Amygdala (tissue), 56 donors: ENCODE results near the gene GNAL.
"Not testable (repeated sequence)": the region's sequence is repeated elsewhere in the genome, so short reads cannot be mapped to it uniquely, and the experiment has no call there.

Experiments
- DNase-seq, 56 donors: peaks; one replicate each; lab custom pipeline; 2025; lab: John Stamatoyannopoulos, UW

The GNAL gene

DNA sequence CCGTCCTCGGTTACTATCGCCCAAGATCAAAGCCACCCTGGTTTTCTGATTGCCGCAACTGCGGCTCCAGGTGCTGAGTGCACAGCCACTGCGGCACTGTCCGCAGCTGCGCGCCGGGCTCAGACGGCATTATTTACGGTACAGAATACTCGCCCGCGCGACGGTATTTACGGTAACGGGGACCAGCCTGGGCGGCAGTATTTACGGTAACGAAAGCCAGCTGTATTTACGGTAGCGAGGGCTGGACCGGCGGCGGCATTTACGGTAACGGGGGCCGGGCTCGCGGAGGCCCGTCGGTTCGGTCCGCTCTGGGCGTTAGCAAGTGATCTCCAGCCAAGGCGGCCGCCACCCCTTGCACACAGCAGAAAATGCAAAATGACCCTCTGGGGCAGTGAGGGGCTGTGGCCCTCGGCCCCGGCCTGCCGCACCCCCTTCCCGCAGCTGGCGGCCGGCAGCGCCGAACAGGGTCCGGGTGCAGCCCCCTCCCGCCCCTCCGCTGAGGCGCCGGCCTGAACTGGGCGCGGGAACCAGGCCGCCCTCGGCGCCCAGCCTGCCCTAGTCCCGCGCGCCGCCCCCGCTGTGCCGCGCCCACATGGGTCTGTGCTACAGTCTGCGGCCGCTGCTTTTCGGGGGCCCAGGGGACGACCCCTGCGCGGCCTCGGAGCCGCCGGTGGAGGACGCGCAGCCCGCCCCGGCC lies at the start of gene GNAL:
TSS of gene GNAL (plus strand) at position 293 of the 697 bp plus-strand sequence. CDS start at position 593, 300 bp downstream.
- DNase-seq: peak in 50 of 56 donors; percentile 7 to 82 (median 52)

DNA sequence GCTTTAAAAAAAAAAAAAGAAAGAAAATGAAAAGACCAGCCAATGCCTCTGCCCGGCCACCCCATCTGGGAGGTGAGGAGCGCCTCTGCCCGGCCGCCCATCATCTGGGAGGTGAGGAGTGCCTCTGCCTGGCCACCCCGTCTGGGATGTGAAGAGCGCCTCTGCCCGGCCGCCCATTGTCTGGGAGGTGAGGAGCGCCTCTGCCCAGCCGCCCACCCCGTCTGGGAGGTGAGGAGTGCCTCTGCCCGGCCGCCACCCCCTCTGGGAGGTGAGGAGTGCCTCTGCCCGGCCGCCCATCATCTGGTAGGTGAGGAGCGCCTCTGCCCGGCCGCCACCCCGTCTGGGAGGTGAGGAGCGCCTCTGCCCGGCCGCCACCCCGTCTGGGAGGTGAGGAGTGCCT lies 41.8 kb upstream of the GNAL start:
- not testable (repeated sequence) for DNase-seq

DNA sequence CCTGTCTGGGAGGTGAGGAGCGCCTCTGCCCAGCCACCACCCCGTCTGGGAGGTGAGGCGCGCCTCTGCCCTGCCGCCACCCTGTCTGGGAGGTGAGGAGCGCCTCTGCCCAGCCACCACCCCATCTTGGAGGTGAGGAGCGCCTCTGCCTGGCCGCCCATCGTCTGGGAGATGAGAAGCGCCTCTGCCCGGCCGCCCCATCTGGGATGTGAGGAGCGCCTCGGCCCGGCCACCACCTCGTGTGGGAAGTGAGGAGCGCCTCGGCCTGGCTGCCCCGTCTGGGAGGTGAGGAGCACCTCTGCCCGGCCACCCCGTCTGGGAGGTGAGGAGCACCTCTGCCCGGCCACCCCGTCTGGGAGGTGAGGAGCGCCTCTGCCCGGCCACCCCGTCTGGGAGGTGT lies 41.3 kb upstream of the GNAL start:
- not testable (repeated sequence) for DNase-seq

DNA sequence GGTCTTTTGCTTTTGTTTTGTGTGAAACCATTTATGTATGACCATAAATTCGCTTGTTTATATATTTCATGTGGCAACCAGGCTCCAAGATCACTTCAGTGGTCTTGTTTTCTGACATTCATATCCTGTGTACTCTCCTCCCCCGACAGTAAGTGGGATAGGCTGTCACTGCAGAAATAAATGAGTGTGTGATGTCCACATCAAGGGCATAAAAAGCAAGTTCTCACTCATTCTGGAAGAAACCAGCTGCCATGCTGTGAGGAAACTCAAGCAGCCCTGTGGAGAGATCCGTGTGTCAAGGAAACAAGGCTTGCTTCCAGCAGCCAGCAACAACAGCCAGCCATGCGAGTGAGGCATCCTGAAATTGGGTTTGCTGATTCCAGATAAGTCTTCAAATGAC lies 39.2 kb upstream of the GNAL start:
- DNase-seq: no peak

DNA sequence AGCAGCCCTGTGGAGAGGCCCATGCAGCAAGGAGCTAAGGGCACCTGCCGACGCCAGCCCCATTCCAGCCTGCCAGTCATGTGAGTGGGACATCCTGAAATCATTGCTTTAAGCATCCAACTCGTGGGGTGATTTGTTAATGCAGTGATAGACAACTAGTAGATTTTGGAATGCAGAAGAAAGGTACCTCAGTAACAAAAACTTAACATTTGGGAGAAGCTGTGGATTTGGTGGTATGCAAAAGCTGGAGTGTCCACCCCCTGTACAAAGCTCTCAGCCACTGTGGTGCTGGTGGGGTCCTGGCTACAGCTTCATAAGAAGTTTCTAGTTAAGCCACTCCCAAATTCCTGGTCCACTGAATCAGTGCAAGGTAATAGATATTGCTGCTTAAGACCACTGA lies 37.2 kb upstream of the GNAL start:
- no peak for DNase-seq

DNA sequence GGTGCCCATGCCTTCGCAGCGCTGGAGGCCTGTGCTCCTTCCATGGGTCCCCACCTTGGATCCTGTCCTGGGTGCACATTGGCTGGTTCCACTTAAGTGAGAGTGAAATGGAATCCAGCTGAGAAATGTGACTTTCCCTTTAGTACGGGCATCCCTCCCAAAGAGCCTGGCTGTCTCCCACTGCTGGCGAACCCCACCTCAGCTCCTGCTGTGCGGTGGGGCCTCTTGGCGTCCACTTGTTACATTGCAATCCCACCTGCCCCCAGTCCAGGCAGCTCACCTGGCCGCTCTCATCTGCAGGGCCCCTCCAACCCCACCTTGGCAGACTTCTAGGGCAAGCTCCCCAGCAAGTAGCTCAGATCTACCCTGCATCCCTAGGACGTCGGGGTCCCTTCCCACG lies 35.5 kb upstream of the GNAL start:
- no peak for DNase-seq

DNA sequence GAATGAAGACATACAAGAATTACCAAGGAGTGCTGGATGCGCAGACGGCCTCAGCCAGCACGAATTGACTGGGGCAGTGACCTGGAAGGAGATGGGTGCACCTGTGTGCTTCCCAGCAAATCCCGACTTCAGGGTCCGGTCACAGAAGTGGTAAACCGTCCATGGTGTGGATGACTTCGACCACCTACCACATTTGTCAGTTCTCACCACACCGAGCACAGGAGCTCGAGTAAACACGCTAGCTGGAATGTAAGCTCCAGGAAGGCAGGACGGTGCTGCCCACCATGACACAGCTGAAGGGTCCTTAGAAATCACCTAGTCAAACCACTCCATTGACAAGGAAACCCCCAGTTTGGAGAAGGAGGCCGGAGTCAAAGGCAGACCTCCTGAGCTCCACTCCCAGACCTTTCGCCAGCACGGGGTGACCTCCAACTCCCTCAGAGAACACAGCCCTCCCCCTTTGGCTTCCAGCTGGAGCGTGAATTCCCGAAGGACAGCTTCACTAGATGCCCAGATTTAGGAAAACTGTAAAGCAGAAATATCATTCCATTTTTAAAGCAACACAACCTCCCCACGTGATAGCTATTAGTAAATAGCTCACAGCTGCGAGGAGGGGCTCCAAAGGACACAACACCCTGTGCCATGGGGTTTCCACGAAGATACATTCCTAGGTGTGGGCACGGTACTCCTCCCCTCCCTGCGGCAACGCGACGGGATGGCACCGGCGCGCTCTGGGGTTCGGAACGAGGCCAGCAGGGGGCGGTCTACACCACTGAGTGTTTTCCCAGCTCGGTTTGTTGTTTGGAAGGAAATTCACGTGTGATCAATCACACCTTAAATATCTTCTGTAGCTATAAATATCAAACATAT lies 34.1 kb upstream of the GNAL start:
- peak in 34 of 56 donors; percentile 6 to 68 (median 22) for DNase-seq

DNA sequence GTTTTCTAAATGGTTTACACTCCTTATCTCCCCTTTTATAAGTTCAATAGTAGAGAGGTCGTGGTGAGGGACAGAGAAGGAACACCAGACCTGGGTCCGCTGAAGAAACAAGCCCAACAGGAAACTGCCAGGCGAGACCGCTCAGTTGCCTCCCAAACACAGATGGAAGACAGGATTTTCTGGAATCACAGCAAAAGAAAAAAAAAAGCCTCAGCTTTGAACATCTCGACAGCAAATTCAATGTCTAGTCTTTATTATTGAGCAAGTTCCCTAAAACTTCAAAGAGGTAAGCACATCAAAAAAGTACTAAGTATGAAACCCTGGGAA lies 33.5 kb upstream of the GNAL start:
- no peak for DNase-seq

DNA sequence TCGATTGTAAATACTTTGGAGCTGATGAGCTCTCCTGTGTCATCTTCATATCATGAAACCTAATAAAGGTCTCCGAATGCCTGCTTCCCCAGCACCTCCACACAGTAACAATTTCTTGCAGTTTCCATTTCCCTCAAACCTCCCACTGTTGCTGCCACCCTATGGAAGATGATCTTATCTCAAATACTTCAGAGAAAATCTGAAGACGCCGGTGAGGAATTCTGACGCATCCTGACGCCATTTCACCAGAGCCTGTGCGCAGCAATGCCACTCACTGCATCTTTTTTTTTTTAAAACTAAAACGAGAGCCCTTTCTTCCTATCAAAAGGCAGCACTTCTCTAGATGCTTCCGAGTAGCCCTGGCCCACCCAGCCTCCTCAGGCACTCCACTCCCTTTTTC lies 31.9 kb upstream of the GNAL start:
- no peak for DNase-seq

DNA sequence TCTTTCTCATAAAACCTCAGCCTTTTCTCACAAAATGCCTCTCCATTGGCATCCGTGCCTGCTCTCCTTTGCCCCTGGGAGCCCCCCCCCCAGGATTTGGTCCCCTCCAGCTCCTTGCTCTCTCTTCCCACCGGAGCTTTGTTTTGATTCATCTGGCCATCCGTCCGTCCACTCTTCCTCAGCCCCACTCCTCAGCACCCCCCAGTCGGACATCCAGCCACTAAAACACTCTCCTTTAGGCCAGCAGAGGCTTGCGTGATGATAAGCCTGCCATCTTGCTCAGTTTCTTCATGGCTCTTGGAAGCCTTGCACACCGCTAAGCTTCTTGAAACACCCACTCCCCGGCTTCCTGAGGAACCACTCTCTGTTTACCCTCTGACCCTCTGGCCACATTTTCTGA lies 31.5 kb upstream of the GNAL start:
- DNase-seq: no peak

DNA sequence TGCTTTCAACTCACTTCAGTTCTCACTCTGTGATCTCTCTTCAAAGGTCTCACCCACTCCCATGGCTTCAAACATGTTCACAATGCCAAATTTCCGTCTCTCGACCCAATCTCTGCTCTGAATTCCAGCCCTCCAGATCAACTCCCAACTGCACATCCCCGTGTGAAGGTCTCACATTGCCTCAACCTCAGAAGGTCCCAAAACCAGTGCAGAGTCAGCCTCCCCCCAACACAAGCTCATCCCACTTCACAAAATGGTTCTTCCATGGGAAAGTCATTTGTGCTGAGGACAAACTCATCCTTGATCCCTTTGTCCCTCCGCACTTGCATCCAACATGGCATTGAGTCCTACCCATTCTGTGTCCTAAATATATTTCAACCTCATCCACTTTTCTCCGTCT lies 31.0 kb upstream of the GNAL start:
- DNase-seq: no peak

DNA sequence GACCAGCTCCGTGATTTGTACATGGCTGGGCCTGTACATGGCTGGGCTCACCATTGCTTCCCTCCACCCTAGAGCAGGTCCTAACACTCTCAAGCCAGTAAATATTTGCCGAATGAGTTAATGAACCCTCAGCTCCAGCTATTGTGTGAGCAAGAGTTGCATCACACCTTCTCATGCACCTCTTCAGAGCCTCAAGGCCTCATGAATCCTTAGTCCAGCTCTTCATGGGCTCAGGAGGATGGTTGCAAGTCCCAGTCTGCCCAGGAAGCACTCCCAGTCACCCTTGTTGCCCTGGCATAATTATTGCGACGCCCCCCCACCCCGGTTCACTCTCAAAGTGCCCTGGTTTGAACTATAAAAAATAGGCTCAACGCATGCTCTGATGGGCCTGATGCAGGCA lies 30.1 kb upstream of the GNAL start:
- DNase-seq: no peak

DNA sequence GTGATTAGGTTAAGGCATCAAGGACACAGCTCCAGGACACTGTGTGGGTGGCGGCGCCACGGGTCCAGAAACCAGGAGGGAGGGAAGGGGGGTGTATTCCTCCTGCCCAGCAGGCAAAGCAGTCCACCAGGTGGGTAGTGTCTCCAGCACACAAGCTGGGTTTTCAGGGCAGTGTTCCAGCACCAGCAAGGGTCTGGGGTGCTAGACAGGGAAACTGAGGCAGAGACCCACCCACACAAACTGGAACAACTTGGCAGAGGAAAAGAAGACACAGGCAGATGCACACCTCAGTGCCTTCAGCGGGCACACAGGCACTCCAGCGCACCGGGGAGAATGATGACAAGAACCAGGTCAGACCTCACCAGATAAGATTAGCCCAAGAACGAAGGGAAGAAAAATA lies 28.4 kb upstream of the GNAL start:
- DNase-seq: no peak

DNA sequence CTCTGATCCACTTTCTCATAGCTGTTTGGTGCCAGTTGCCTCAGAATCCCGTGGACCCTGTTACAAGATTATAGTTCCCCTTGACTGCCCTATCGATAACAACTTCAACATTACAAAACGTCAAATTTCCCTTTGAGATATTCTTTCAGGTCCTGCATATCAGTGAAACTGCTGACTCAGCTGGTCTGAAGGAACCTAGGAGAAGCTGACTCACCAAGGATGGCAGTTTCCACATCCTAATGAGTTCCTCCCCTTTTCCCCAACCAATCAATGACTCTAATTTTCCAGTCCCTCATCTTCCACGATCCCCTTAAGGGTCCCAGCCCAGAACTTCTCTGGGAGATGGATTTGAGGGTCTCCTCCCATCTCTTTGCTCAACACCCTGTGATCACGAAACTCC lies 27.6 kb upstream of the GNAL start:
- DNase-seq: no peak

DNA sequence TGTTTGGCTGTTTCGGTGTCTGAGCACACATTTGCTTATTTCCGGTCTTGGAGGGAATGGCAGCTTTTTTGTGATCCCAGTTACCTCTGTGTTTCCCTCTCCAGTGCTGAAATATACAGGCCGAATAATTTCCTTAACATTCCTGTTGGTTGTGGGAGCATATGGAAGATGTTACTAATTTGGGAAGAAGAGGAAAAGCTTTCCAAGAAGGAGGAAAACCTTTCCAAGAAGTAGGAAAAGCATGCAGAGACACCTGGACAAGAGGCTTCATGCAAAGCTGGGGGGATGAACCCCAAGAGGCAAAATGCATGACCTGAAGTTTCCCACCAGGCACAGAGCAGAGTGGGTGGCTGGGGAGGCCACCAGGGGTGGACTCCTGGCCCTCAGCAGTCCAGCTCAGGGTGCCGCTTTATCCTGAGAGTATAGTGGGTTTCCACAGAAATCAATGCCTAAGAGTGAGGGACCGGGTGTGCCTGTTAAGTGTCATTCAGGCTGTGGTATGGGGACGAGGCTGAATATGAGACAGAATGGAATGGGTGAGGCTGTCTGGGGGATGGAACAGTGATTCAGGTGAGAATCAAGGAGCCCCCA lies 25.5 kb upstream of the GNAL start:
- no peak for DNase-seq

DNA sequence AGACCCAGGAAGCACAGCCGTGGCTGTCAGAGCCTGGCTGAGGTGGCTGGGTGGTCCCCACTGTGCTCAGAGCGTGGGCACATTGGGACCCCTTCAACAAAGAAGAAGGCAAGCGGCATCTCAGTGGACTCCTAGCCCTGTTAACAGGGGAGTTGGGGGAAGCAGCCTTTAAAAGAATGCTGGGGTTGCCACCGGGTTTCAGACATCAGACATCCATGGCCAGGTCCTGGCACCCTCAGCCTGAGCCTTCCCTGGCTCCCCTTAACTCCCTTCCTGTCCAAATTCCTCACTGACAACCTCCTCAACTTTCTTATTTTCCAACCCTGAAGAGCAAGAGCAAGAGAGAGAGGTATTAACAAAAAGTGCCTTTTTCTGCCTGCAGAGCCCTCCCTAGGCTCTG lies 24.8 kb upstream of the GNAL start:
- DNase-seq: no peak

DNA sequence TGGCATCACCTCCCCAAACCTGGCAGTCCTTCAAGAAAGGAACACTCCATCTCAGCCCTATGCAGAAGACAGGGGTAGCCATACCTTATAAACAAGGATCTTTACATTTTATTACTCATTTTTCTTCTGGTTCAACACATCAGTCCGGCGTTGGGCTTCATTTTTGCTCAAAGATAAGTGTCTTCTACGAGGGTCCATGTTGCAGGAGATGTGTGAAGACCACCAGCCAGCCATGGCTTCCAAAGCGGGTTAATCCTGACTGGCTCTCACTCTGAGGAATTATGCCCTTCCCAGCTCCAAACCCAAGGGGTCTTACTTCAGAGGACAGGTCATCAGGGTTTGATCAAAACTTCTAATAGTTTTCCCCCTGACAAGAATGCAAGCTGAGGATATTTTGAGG lies 23.9 kb upstream of the GNAL start:
- no peak for DNase-seq

DNA sequence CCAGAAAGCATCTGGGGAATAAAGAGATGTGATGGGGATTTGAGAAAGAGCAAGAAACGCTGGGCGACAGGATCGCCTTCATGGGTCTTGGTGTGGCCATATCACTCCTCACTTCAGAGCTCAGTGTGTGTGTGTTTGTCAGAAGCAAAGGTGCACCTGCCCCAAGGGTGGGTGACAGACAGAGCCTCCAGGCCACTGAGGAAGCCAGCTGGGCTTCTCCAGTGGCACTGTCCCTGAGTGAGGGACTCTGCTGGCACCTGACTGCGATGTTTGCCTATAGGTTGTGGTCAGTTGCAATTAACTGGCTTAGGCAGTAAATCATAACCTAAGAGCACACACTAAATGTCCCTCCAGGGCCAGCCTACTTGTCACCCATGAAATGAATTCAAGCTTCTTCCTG lies 23.5 kb upstream of the GNAL start:
- no peak for DNase-seq

DNA sequence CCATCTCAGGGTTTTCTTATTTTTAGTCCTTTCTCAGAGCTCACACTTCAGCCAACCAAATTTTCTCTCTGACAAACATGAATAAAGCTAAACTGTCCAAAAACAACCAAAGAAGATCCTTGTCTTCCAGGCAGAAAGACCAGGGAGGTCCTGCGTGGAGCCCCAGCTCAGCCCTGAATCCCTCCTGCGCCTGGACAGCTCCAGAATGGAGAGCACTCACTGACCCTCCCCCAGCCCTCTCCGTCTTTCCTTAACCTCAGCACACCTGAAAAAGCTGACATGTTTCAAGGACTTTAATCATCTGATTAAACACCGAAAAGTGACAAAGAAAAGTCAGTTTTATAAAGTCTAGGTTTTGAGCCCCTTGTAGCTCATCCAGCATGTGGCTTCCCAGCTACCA lies 22.9 kb upstream of the GNAL start:
- no peak for DNase-seq

DNA sequence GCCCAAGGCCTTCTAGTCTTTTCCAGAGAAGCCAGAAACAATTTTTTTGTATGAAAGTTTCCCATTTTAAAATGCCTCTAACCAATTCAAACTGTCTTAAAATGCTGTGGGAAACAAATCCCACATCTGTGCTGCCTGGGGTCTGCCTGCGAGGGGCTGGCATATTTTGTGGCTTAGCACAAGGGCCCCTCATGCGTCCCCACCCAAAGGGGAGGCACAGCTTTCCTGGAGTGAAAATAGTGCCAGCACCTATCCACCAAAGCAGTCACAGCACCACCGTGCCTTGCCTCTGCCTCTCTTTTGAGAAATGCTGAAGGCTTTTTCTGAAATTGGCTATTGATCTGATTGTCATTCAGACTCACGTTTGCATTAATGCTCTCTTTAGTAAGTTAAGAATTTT lies 22.2 kb upstream of the GNAL start:
- no peak for DNase-seq

DNA sequence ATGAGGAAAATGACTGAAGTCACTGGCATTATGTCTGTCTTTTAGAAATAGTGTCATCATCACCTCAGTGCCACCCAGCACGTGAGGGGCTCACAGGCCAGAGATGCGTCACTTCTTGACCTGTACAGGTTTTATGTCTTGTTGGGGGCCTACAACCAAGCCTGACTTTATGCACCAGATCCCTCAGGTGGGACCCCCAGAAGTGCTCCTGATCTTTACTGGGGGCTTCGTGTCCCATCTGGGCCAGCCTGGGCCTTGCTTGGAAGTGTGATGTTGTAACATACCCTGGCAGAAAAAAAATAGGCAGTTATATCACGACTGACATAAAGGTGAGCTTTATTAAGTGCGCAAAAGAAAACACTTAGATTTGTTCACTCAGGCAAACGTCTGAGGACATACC lies 21.5 kb upstream of the GNAL start:
- DNase-seq: no peak
